GM21717 (cell line): ENCODE results near the gene TMEFF2.

ENCODE experiments used
- ATAC-seq: cut with Tn5 transposase; IDR thresholded peaks from one replicate; pipeline ENCODE4 v1.9.1; 2021; ENCODE audit warnings: mild to moderate bottlenecking, moderate library complexity; ENCODE audit not compliant: unreplicated experiment

Gene TMEFF2

DNA sequence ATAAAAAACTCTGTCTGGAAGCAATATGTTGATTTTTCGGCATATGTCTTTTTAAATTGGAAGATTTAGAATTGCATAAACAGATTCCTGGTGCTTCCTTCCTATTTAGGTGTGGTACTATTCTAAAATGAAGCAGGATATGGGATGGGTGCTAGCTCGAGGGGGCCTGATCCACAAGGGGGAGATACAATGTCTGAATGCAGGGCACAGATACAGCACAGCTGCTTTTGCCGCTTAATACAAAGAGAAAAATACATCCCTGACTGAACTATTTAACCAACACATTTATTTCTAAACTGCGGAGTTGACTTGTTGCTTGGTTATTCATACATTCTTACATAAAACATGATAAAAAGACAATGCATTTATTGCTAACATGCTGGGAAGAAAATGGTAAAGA, 169.1 kb downstream of the TMEFF2 start:
- no peak for ATAC-seq

- no peak for ATAC-seq
Measured at GRCh38 chr2:192023006-192023405, 171.7 kb downstream of the TMEFF2 start.

GRCh38 chr2:192017844-192018243, 176.9 kb downstream of the TMEFF2 start:
- ATAC-seq: no peak

DNA sequence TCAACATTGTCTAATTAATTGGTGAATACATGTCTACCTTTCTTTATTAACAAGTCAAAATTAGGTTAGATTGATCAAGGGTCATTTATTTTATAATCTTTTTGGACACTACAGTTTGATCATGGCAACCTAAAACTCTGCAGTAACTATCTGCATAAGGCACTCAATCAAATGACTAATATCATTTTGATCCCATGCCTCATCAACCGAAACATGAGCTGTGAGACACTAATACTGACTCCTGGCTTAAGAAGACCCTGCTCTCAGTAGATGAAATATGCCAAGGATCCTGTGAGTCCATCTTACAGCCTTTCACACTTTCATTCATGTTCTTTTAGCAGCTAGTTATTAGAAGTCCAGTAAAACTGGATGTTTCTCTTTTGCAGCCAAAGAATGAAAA, 178.5 kb downstream of the TMEFF2 start:
- no peak for ATAC-seq

DNA sequence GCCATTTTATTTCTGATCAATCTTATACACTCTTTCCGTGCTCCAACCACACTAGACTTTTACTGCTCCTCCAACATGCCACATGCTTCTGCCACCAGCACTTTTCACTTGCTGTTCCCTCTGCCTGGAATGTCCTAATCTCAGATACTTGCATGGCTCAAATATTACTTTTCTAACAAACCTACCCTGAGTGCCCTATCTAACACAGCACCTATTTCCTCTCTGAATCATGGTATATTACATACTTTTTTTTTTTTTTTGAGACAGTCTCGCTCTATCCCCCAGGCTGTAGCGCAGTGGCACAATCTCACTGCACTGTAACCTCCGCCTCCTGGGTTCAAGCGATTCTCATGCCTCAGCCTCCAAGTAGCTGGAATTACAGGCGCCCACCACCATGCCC, 181.5 kb downstream of the TMEFF2 start:
- no peak for ATAC-seq

DNA sequence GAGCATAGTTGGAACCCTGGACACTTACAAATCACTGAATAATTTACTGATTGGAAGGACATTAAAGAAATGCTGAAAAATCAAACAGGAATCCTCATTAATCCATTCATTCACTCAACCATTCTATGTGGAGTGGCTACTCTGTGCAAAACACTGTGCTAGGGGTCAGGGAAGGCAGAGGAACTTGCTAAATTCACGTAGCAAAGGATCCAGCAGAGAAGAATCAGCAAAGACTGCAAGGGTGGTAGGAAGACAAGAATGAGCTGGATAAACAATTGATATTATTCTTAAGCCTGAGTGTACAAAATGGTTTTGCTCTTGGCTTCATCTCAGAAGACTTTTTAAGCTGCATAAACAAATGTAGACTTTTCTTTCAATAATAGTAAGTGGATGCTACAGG, 183.5 kb downstream of the TMEFF2 start:
- no peak for ATAC-seq

GRCh38 chr2:192010073-192010472, 184.7 kb downstream of the TMEFF2 start:
- no peak for ATAC-seq

DNA sequence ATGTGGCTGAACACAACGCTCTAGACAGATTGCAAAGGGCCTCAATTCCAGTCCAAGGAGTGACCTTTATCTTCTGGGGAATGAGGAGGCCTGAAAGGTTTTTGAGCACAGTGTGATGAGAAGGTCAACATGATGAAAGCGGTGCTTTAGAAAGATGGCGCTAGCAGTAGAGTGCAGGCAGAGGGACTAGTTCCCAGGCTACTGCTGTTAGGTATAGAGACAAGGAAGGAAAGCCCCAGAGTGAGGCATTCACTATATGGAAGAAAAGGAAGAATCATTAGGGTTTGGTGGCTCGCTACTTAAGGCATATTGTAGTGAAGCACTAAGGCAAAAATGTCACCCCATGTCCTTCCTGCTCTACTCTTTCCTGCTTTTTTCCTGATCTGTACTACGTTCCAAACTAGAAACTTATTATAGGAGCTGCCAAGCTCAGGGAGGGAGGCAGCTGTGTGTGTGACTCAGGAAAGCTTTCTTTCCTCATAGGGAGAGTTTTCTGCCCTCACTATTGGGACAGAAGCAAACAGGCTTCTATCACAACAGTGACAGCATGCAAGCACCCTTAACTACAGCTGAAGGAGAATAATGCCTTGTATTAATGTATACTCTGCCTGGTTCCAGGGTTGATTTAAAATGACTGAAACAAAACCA, 187.0 kb downstream of the TMEFF2 start:
- no peak for ATAC-seq

DNA sequence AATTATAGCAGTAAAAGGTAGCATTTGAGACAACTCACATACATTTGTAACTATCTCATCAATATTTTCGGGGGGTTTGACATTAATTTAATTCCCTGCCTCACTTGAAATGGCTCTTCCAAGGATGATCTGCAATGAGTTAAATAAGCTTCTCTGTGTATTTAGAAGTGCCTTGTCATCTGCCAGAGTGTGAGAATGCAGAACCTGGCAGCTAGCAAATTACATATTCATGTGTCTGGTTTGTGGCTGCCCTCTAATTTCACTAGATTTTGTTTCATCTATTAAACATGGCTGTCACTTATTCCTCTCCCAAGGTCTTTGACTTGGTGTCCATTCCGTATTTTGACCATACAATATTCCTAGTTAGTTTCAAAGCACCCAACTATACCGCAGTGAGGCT, 189.5 kb downstream of the TMEFF2 start:
- ATAC-seq: no peak

GRCh38 chr2:192004188-192004963, 190.4 kb downstream of the TMEFF2 start:
- peak; percentile 80 for ATAC-seq

DNA sequence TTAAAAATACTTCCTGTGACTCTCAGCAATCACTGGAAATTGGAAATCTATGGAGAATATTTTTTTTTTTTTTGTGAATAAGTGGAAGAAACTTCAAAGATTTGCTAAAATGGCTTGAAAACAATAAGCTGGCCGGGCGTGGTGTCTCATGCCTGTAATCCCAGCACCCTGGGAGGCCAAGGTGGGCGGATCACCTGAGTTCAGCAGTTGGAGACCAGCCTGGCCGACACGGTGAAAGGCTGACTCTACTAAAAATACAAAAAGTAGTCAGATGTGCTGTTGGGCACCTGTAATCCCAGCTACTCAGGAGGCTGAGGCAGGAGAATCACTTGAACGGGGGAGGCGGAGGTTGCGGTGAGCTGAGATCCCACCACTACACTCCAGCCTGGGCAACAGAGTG, 192.3 kb downstream of the TMEFF2 start:
- no peak for ATAC-seq

GRCh38 chr2:192000196-192000980, 194.3 kb downstream of the TMEFF2 start:
- no peak for ATAC-seq

GRCh38 chr2:191999101-191999841, 195.5 kb downstream of the TMEFF2 start:
- no peak for ATAC-seq

GRCh38 chr2:191995285-191995684, 199.4 kb downstream of the TMEFF2 start:
- no peak for ATAC-seq

DNA sequence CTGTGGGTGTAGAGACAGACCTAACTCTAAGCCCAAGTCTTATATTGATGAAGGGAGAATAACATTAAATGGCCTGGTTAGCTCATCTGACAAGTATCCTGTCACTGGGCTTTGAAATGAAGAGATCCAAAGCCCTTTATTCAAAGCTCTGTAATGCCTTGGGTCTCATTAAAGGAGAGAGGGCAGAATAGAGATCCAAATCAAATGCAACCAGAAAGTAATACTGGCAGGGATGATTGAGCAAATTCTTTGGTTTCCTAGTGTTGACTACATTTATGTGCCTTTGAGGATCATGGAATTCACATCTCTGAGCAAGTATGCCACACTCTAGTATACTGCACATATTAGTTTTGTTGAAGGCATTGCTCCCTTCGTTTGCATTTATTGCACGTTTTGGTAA, 200.0 kb downstream of the TMEFF2 start:
- ATAC-seq: no peak

DNA sequence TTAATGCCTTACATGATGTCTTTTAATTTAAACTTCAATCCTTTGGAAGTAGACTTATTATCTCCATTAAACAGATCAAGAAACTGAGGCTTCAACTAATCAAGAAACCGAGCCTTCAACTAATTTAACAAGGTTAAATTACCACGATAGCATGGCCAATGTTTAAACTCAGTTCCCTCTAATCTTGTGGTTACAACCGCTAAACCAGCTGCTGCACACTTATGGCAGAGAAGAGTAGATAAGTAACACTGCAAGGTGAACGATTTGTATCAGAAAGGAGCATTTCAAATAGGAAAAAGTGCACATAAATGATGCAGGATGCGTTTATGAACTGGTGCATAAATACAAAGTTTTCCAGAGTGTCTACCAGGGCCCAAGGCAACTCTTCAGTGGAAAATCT, 203.3 kb downstream of the TMEFF2 start:
- no peak for ATAC-seq

GRCh38 chr2:191985740-191986139, 209.0 kb downstream of the TMEFF2 start:
- no peak for ATAC-seq

GRCh38 chr2:191983591-191983990, 211.1 kb downstream of the TMEFF2 start:
- no peak for ATAC-seq

DNA sequence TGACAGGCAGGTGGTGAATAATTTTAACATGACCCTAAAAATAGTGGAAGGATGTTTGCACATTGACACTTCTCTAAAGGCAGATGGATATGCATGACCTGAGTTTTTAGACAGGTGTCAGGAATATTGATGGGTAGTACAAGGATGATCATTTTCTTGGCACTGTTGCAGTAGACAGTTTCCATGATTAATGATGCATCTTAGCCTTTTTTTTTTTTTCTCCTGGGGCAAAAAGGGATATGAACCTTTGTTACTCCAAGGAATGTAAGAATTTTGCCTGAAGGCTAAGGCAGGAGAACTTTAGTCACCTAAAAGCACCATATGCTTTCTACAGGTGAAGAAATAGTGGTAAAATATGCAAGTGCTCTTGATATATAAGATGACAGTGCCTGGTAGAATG, 211.5 kb downstream of the TMEFF2 start:
- no peak for ATAC-seq

- ATAC-seq: no peak
Measured at GRCh38 chr2:191981706-191982105, 213.0 kb downstream of the TMEFF2 start.

GRCh38 chr2:191980483-191980882, 214.2 kb downstream of the TMEFF2 start:
- no peak for ATAC-seq
